C4-2B (cell line): ENCODE data around the gene WDR37.

Experiments
- CTCF ChIP-seq: fragments of 450-650 bp; conservative IDR thresholded peaks from 2 replicates; pipeline ENCODE4 v1.5.1; 2017; ENCODE audit warnings: mild to moderate bottlenecking
- ZFX ChIP-seq: fragments of 450-650 bp; IDR thresholded peaks from 2 replicates; pipeline ENCODE4 v1.6.1; 2017

DNA sequence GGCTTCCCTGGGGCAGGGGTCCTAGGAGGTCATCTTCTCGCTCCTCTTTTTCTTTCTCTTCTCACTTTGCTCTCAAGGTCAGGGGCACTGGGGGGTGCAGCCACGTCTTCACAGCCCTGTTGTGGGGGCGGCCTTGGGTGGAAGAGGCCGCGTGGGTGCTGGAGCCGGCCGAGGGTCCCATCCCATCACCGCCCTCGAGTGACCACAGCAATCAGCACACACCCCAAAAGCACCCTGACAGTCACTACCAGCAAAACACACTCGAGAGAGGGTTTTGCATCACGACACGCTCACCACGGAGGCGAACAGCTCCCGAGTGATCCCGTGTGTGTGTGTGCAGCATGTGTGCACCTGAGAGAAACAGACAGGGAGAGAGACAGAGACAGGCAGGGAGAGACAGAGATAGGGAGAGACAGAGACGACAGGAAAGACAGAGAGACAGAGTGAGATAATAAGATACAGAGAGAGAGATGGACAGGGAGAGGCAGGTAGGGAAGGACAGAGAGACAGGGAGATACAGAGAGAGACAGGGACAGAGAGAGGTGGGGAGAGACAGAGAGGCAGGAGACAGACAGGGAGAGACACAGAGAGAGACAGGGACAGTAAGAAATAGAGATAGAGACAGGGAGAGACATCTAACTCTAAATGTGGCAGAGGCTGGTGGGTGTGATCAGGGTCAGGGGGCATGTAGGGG lies 100.9 kb downstream of the WDR37 start:
- no peak for TF ChIP-seq CTCF
- no peak for TF ChIP-seq ZFX
